Fibroblast of lung (primary cell): ENCODE results near the gene VAV2. TPM values are rescaled to one million over a fixed set of nuclear protein-coding genes. Genes with fewer than 3 reads are reported as not detected.

Source experiments
- DNase-seq, 2 donors: peaks; one replicate each; pipeline versions ENCODE4 v3.0.0 to v3.0.0-alpha.2; 2010; ENCODE audit warnings: low read depth in 2 of 2
- H2AFZ ChIP-seq: 2 replicates; pipeline ENCODE4 v1.5.1; 2012; ENCODE audit warnings: low read length, control low read depth, inconsistent platforms
- H3K27ac ChIP-seq: 2 replicates; pipeline ENCODE4 v1.5.1; 2011; ENCODE audit warnings: low read length, control low read depth; ENCODE audit not compliant: insufficient read depth
- H3K27me3 ChIP-seq: 2 replicates; pipeline ENCODE4 v1.5.1; 2011; ENCODE audit warnings: mild to moderate bottlenecking, low read length; ENCODE audit not compliant: control insufficient read depth, insufficient read depth
- H3K36me3 ChIP-seq: 2 replicates; pipeline ENCODE4 v1.5.1; 2011; ENCODE audit warnings: low read length; ENCODE audit not compliant: control insufficient read depth, insufficient read depth
- H3K4me1 ChIP-seq: 2 replicates; pipeline ENCODE4 v1.5.1; 2011; ENCODE audit warnings: low read length; ENCODE audit not compliant: control insufficient read depth, insufficient read depth; ENCODE audit errors: extremely low read depth
- H3K4me2 ChIP-seq: 2 replicates; pipeline ENCODE4 v1.5.1; 2011; ENCODE audit warnings: low read length, control low read depth; ENCODE audit not compliant: insufficient read depth; ENCODE audit errors: extremely low read depth
- H3K4me3 ChIP-seq, 4 experiments: fragments of 200-600 bp in 1 of 4; sonication (generic) in 1 of 4; replicated peaks in 1 of 4; 2 replicates each; pipeline ENCODE4 v1.5.1; 2011 to 2016; ENCODE audit warnings: low read length in 4 of 4, low read depth in 3 of 4, mild to moderate bottlenecking in 3 of 4, control low read depth in 2 of 4, inconsistent platforms in 1 of 4, mixed read lengths in 1 of 4; ENCODE audit not compliant: insufficient read depth in 1 of 4; ENCODE audit errors: control extremely low read depth in 1 of 4
- H3K79me2 ChIP-seq: 2 replicates; pipeline ENCODE4 v1.5.1; 2012; ENCODE audit warnings: mild to moderate bottlenecking, low read length, inconsistent platforms; ENCODE audit not compliant: control insufficient read depth, insufficient read depth
- H3K9ac ChIP-seq: 2 replicates; pipeline ENCODE4 v1.5.1; 2011; ENCODE audit warnings: mild to moderate bottlenecking, low read length, control low read depth; ENCODE audit not compliant: insufficient read depth
- H3K9me3 ChIP-seq: 2 replicates; pipeline ENCODE4 v1.5.1; 2012; ENCODE audit warnings: low read depth, low read length; ENCODE audit not compliant: control insufficient read depth, insufficient read depth
- H4K20me1 ChIP-seq: 2 replicates; pipeline ENCODE4 v1.5.1; 2011; ENCODE audit warnings: low read length; ENCODE audit not compliant: control insufficient read depth, insufficient read depth; ENCODE audit errors: extremely low read depth
- EZH2 ChIP-seq: IDR thresholded peaks from 2 replicates; pipeline ENCODE4 v1.5.1; 2012; ENCODE audit warnings: low read length, control low read depth, mild to moderate bottlenecking; ENCODE audit errors: missing control alignments
- polyA plus RNA-seq, 2 donors: library from polyadenylated mRNA; depleted of rRNA in 1 of 2; stranded (reverse) in 1 of 2; unstranded in 1 of 2; fragments of >200 nt; gene quantifications; 2 replicates each; pipeline ENCODE4 v1.2.1, GENCODE V29; 2011 to 2012; ENCODE audit warnings: missing spikeins in 1 of 2
- total RNA-seq: library from RNA; depleted of rRNA; stranded (reverse); fragments of >200 nt; gene quantifications from 2 replicates; pipeline ENCODE4 v1.2.1, GENCODE V29; 2014
- TF ChIP-seq, protein P1 (sequence below), 2 donors: IDR thresholded peaks in 1 of 2; conservative IDR thresholded peaks in 1 of 2; 1 replicate in 1 of 2; 2 replicates in 1 of 2; pipeline ENCODE4 v1.5.1; 2011 to 2012; ENCODE audit warnings: low read length in 2 of 2, control low read depth in 1 of 2, inconsistent platforms in 1 of 2, low read depth in 1 of 2, mild to moderate bottlenecking in 1 of 2

Gene VAV2
- total and polyA plus RNA-seq, 2 donors (not counting 1 experiment from before 2014, with no cell fraction given) = 13.7 to 17.7 TPM

DNA sequence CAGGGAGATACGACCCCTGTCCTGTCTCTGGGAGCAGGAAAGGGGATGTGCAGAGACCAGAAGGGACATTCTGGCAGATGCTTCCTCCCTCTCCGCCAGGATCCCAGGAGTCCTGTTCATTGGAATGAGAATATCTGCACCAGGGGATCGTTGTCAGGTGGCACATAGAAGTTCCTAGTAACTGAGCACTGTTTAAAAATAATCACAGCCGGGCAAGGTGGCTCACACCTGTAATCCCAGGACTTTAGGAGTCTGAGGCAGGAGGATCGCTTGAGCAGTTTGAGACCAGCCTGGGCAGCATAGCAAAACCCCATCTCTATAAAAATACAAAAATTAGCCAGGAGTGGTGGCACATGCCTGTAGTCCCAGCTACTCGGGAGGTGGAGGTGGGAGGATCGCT is 266.2 kb downstream of the VAV2 start:
- Histone ChIP-seq H3K9me3 (no peaks in the 10 kb centered on the region), H3K36me3 (no peaks in the 10 kb centered on the region), H3K27me3 (no peaks in the 10 kb centered on the region), H3K27ac (no peak overlapping the region), H3K4me2 (no peak overlapping the region), H4K20me1 (no peaks in the 10 kb centered on the region), H3K79me2 (no peaks in the 10 kb centered on the region), H3K9ac (no peak overlapping the region), H3K4me1 (no peaks in the 10 kb centered on the region), H3K4me3 (no peak overlapping the region), H2AFZ (no peak overlapping the region)
- TF ChIP-seq, protein P1, sequence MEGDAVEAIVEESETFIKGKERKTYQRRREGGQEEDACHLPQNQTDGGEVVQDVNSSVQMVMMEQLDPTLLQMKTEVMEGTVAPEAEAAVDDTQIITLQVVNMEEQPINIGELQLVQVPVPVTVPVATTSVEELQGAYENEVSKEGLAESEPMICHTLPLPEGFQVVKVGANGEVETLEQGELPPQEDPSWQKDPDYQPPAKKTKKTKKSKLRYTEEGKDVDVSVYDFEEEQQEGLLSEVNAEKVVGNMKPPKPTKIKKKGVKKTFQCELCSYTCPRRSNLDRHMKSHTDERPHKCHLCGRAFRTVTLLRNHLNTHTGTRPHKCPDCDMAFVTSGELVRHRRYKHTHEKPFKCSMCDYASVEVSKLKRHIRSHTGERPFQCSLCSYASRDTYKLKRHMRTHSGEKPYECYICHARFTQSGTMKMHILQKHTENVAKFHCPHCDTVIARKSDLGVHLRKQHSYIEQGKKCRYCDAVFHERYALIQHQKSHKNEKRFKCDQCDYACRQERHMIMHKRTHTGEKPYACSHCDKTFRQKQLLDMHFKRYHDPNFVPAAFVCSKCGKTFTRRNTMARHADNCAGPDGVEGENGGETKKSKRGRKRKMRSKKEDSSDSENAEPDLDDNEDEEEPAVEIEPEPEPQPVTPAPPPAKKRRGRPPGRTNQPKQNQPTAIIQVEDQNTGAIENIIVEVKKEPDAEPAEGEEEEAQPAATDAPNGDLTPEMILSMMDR (conservative IDR thresholded peaks at IDR 0.05 in 1 of 2, IDR thresholded peaks at IDR 0.05 in 1 of 2; ENCODE audit: low read depth in 1 of 2, low read length in 2 of 2) = no peak
- TF ChIP-seq EZH2 = no peak
- DNase-seq = no peak

GRCh38 chr9:133718563-133719315 is 273.4 kb downstream of the VAV2 start:
- Histone ChIP-seq H3K4me1 (peaks cover 15% of the 10 kb centered on the region), H3K9me3 (no peaks in the 10 kb centered on the region), H3K9ac (no peak overlapping the region), H3K36me3 (no peaks in the 10 kb centered on the region), H4K20me1 (no peaks in the 10 kb centered on the region), H3K4me3 (no peak overlapping the region), H3K4me2 (no peak overlapping the region), H3K27ac (no peak overlapping the region), H3K79me2 (no peaks in the 10 kb centered on the region), H3K27me3 (no peaks in the 10 kb centered on the region), H2AFZ (no peak overlapping the region)
- DNase-seq = no peak
- TF ChIP-seq, protein P1 (conservative IDR thresholded peaks at IDR 0.05 in 1 of 2, IDR thresholded peaks at IDR 0.05 in 1 of 2; ENCODE audit: low read depth in 1 of 2, low read length in 2 of 2) = no peak
- TF ChIP-seq EZH2 = no peak

- no peak overlapping the region for H3K4me2 ChIP-seq
- no peak for TF ChIP-seq EZH2
- TF ChIP-seq, protein P1 (conservative IDR thresholded peaks at IDR 0.05 in 1 of 2, IDR thresholded peaks at IDR 0.05 in 1 of 2; ENCODE audit: low read depth in 1 of 2, low read length in 2 of 2) = no peak
- no peak overlapping the region for H3K9ac ChIP-seq
- H3K4me3 ChIP-seq = no peak overlapping the region
- H3K27ac ChIP-seq = no peak overlapping the region
- H3K4me1 ChIP-seq = peaks cover 17% of the 10 kb centered on the region
- DNase-seq = no peak
- H3K27me3 ChIP-seq = no peaks in the 10 kb centered on the region
- no peaks in the 10 kb centered on the region for H3K9me3 ChIP-seq
- no peaks in the 10 kb centered on the region for H3K36me3 ChIP-seq
- H2AFZ ChIP-seq = no peak overlapping the region
- H3K79me2 ChIP-seq = no peaks in the 10 kb centered on the region
- H4K20me1 ChIP-seq = no peaks in the 10 kb centered on the region
These were observed 274.8 kb downstream of the VAV2 start for GRCh38 chr9:133717113-133718031.
